GM19463 (cell line): ENCODE data around the gene ARHGEF19.

ENCODE experiments used
- ATAC-seq: cut with Tn5 transposase; IDR thresholded peaks from one replicate; pipeline ENCODE4 v1.9.1; 2021; ENCODE audit warnings: mild to moderate bottlenecking, moderate library complexity; ENCODE audit not compliant: unreplicated experiment

ARHGEF19 gene

DNA sequence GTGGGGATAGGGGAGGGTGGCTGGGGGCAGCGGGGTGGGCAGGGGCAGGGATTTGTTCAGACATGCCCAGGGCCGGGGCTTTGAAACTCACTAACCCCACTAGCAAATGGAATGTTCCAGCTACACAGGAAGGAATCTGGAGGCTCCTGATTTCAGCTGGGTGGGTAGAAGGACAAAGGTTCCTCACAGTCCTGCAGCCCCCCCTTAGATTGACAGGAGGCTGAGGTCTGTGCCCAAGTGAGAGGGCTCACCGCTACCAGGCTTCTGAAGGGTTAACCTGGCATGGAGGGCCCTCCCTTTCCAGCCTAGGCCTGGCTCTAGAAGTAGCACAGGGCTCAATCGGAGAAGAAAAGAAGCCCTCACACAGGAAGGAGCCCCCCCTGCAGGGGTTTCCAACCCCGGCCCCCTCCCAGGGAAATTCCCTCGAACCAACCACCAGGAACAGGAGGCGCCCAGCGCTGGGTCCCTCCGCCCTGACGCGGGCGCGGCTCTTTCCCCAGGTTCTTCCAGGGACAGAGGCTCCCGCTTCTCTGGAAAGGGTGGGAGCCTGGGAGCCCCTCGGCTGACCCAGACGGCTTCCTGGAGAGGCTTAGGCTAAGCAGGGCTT is 59.9 kb downstream of the ARHGEF19 start:
- no peak for ATAC-seq

DNA sequence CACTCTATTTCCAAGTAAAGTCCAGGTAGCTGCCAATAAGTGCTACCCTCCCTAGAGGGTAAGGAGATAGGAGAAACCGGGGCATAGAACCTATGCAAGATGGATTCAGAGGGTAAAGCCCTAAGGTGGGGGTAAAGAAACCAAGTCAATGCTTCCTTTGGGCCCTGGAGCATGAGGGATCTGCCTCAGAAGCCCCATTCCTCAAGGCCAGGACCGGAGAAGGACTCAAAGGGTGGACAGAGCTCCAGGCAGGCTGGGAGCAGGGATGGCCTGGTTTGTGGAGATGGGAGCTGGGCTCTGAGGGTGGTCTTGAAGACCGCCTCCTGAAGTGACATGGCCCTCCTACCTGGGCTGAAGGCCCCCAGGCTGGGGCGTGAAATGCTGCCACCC is 60.5 kb downstream of the ARHGEF19 start:
- no peak for ATAC-seq

DNA sequence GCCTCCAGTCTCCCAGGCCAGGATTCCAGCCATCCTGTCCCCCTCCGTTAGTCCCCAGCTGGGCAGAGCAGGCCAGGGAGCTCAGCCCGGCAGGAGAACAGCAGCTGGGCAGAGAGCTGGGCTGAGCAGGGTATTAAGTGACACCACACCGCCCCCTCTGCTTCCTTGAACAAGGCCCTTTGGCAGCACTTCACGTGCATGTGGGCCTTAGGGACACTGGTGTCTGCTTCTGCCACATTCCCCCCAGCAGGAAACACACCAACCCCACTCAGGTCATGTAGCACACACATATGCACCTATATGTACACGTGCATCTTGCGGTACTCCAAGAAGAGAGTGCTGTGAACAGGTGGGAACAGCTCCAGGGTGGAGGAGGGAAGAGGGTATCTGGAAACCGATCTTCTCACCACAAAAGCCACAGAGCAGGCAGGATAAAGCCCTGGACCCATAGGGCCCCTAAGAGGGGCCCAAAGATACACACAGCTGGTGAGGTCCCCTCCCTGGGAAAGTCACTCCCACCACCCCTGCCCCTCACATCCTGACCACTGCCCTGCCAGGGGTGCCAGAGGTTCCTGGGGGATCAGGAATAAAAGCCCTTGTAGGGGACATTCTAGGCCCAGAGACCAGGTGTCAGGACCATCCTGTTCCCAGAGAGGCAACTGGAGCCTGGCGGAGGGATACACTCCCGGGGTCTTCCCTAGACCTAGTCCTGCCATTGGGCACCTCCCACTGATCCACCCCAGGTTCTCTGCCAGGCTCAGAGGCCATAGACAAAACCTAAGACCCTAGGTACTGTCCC is 61.1 kb downstream of the ARHGEF19 start:
- ATAC-seq = no peak

DNA sequence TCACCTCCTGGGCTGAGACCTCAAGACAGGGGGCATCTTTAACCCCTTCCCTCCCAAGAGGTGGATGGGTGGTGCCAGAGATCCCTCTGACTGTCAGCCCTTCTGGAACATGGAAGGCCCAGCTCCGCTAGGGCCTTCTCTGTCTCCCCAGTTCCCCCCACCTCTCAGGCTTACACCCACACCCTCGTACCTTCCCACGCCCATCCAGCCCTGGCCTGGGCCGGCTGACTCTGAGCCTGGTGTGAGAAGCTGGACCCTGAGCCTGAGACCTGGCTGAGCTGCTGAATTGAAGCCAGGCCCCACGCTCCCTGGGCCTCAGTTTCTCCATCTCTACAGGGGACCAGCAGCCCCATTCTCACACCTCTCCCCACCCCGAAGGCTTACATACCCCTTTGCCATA is 61.9 kb downstream of the ARHGEF19 start:
- ATAC-seq = no peak

DNA sequence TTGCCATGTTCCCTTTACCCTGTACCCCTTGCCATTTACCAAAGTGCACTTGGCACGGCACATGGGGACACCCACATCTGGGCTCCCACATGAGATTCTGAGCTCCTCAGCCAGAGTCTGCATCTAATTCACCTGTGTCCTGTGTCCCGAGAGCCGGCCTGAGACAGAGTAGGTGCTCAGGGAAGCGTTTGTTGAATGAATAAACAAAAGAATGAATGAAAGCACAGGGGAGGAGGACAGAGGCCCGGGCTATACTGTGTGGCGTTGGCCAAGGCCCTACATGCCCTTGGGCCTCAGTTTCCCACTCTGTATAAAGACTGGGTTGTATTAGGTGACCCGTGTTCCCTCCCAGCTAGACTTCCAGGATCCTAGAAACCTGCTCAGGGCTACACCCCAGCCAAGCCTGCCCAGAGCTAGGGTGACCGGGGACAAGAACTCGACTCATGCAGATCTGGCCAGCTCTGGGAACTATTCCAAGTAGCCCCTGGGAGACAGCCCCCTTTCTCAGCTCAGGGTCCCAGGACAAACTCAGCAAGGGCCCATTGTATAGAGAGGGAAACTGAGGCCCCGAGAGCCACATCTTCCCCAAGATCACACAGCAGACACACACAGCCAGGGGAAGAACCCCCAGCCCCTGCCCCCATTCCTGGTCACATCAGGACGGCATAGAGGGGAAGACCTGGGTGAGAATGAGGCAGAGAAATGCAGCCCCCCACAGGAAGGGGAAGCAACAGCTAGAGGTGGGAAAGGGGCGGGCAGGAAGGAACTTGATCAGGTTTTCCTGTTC is 62.6 kb downstream of the ARHGEF19 start:
- ATAC-seq = no peak

DNA sequence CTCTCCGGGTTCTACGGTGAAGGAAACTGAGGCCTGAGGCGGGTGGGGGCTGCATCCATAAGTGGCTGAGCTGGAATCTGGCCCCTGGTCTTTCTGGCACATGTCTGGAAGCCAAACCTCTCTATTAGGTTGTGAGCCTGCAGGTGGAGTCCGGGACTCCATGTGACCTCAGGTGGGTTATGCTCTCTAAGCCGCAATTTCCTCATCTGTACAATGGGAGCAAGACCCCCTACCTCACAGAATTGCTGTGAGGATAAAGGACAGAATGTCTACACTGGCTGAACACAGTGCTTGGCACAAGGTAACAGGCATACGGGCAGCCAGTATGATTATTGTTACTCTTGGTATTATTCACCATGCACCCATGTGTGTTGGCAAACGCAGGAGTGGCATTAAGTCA is 63.3 kb downstream of the ARHGEF19 start:
- ATAC-seq = no peak

DNA sequence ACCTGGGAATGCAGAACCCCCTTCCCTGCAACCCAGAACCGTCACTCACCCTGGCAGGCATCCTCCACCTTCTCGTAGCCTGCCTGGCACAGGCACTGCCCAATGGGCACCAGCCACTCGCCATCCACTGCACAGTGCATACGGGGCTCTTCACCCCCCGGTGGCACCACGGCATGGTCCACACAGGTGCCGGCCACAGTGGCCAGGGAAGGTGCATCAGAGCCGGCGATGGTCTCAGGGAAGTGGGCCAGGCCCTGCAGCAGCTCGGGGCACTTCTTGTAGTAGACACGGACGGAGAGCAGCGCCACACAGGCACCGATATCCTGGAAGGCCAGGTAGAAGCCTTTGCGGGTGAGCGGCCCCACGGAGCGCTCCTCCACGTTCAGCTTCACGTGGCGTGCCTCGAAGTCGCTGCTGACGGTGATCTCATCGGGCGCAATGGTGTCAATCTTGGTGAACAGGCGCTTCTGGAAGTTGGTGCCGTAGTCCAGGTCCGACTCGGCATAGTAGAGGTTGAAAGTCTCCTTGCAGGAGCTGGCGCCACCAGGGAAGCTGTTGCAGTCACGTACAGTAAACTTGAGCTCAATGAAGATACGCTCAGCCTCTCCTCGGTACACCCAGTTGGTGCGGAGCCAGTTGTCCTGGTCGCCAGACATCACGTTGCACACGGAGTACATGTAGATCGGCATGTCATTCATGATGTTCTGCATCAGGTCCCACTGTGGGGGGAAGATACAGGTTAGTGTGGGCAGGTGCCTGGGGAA is 63.9 kb downstream of the ARHGEF19 start:
- no peak for ATAC-seq
